Measurements from ENCODE around the gene IL17RB.

Gene IL17RB, protein sequence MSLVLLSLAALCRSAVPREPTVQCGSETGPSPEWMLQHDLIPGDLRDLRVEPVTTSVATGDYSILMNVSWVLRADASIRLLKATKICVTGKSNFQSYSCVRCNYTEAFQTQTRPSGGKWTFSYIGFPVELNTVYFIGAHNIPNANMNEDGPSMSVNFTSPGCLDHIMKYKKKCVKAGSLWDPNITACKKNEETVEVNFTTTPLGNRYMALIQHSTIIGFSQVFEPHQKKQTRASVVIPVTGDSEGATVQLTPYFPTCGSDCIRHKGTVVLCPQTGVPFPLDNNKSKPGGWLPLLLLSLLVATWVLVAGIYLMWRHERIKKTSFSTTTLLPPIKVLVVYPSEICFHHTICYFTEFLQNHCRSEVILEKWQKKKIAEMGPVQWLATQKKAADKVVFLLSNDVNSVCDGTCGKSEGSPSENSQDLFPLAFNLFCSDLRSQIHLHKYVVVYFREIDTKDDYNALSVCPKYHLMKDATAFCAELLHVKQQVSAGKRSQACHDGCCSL

DNA sequence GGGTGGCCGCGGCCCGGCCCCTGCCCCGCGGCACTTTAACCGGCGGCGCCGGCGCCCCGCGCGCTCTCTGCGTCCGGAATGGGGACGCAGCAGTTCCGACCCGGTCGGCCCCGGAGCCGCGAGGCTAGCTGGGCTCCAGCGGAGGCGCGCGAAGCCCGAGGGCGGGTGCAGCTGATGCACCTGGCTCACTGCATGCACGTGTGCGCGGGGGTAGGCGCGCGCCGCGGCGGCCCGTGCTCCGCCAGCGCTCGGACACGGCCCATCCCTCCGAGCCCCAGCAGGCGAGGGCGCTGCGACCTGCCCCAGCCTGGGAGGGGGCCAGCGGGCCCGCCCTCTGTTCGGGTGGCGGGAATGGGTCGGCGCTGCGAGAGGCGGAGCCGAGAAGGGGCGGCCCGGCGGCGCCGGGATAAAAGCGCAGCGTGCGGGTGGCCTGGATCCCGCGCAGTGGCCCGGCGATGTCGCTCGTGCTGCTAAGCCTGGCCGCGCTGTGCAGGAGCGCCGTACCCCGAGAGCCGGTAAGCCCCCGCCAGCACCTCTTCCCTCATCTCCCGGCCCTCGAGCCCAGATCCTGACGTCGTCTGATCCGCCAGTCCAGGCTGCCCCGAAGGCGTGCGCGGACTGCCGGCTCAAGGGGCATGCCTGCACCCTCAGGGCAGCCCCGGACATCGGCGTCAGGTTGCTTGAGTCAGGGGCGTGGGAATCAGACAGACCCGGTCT is at the start of gene IL17RB, which contains the start of gene CHDH:
Gene IL17RB, plus strand, starts transcription at position 435 of the 717 bp plus-strand sequence. Its CDS starts 21 bp downstream, at position 456.
Gene CHDH, minus strand, starts transcription at position 286 of the 717 bp plus-strand sequence. CDS start 22,411 bp downstream, outside the sequence.
- TF ChIP-seq EZH2phosphoT487 (IDR thresholded peaks at IDR 0.05; ENCODE audit: borderline replicate concordance) = no peak
- Histone ChIP-seq H3K9me2 (replicated peaks; ENCODE audit: low read depth, low read length) (no peaks in the 10 kb centered on the region), H2AFZ (ENCODE audit: low read length) (no peak within 1 kb of the TSS), H3F3A (ENCODE audit: low read depth) (no peaks in the 10 kb centered on the region), H3K9ac (ENCODE audit: low read depth, low read length, poor library complexity, severe bottlenecking) (no peak within 1 kb of the TSS), H3K27me3 (ENCODE audit: insufficient read depth, low read length, poor library complexity, severe bottlenecking) (no peaks in the 10 kb centered on the region), H3K4me2 (ENCODE audit: low read depth, low read length, poor library complexity, severe bottlenecking) (no peak within 1 kb of the TSS), H3K4me1 (ENCODE audit: insufficient read depth, low read length, poor library complexity, severe bottlenecking) (no peaks in the 10 kb centered on the region), H3K36me3 (ENCODE audit: insufficient read depth, low read length) (no peaks in the 10 kb centered on the region), H4K20me1 (ENCODE audit: insufficient read depth, low read length, poor library complexity, severe bottlenecking) (no peaks in the 10 kb centered on the region), H3K79me2 (ENCODE audit: insufficient read depth, low read length) (no peaks in the 10 kb centered on the region), H3K4me3 (ENCODE audit: low read length, poor library complexity, severe bottlenecking) (no peak within 1 kb of the TSS), H3K9me3 (ENCODE audit: insufficient read depth, low read depth, low read length) (no peaks in the 10 kb centered on the region)

DNA sequence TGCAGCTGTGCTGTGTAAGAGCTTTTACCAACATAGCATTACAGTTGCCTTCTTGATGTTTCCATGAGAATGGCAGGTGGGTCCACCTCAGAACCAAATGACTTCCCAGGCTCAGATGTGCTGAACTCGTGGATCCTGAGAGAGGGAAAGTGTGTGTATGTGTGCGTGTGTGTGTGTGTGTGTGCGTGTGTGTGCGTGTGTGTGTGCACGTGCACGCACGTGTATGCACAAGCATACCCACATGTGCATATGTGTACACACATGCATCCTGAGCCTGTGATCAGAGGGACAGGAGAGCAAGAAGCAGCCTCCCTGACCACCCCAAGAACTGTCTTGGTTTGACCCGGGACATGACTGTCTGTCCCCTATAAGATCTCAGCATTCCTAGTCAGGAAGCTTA is 48.2 kb upstream of the IL17RB start:
- H4K20me1 ChIP-seq (ENCODE audit: insufficient read depth, low read length, poor library complexity, severe bottlenecking) = no peaks in the 10 kb centered on the region
- no peak overlapping the region for H3K4me2 ChIP-seq (ENCODE audit: low read depth, low read length, poor library complexity, severe bottlenecking)
- no peaks in the 10 kb centered on the region for H3K4me1 ChIP-seq (ENCODE audit: insufficient read depth, low read length, poor library complexity, severe bottlenecking)

DNA sequence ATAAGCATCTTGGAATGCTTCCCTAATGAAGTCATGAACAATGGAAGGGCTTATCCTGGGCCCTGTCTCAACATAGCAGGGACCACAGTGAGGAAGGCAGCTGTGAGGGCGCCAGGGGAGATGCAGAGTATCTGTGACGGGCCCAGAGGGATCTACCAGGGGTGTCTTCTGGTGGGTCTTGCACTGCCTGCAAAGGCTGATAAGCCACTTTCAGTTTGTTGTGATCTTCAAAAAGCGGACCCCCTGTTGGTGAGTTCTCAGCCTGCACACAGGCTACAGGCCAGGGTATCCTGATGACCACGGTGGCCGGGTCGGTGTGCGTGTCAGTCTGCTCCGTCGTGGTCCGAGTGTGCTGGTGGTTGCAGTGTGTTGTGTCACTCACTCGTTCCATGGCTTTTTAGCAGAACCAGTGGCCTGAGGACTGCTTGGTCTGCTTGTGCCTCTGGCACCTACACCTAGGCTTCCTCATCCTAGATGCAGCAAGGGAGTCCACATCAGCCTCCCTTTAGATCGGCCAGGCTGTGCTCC is 47.0 kb upstream of the IL17RB start:
- TF ChIP-seq, protein P1, sequence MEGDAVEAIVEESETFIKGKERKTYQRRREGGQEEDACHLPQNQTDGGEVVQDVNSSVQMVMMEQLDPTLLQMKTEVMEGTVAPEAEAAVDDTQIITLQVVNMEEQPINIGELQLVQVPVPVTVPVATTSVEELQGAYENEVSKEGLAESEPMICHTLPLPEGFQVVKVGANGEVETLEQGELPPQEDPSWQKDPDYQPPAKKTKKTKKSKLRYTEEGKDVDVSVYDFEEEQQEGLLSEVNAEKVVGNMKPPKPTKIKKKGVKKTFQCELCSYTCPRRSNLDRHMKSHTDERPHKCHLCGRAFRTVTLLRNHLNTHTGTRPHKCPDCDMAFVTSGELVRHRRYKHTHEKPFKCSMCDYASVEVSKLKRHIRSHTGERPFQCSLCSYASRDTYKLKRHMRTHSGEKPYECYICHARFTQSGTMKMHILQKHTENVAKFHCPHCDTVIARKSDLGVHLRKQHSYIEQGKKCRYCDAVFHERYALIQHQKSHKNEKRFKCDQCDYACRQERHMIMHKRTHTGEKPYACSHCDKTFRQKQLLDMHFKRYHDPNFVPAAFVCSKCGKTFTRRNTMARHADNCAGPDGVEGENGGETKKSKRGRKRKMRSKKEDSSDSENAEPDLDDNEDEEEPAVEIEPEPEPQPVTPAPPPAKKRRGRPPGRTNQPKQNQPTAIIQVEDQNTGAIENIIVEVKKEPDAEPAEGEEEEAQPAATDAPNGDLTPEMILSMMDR (conservative IDR thresholded peaks at IDR 0.05; ENCODE audit: low read length) = no peak
- no peak for TF ChIP-seq EZH2phosphoT487 (IDR thresholded peaks at IDR 0.05; ENCODE audit: borderline replicate concordance)
- Histone ChIP-seq H4K20me1 (ENCODE audit: insufficient read depth, low read length, poor library complexity, severe bottlenecking) (no peaks in the 10 kb centered on the region), H3K79me2 (ENCODE audit: insufficient read depth, low read length) (no peaks in the 10 kb centered on the region), H3K4me3 (ENCODE audit: low read length, poor library complexity, severe bottlenecking) (no peak overlapping the region), H3K9me3 (ENCODE audit: insufficient read depth, low read depth, low read length) (no peaks in the 10 kb centered on the region), H3K4me1 (ENCODE audit: insufficient read depth, low read length, poor library complexity, severe bottlenecking) (no peaks in the 10 kb centered on the region), H3K4me2 (ENCODE audit: low read depth, low read length, poor library complexity, severe bottlenecking) (no peak overlapping the region), H3F3A (ENCODE audit: low read depth) (no peaks in the 10 kb centered on the region), H3K36me3 (ENCODE audit: insufficient read depth, low read length) (no peaks in the 10 kb centered on the region), H3K27me3 (ENCODE audit: insufficient read depth, low read length, poor library complexity, severe bottlenecking) (no peaks in the 10 kb centered on the region), H3K9me2 (replicated peaks; ENCODE audit: low read depth, low read length) (no peaks in the 10 kb centered on the region), H2AFZ (ENCODE audit: low read length) (no peak overlapping the region), H3K9ac (ENCODE audit: low read depth, low read length, poor library complexity, severe bottlenecking) (no peak overlapping the region)

More for the DNA sequence above, 48.2 kb upstream of the IL17RB start:
- Histone ChIP-seq H3K4me3 (ENCODE audit: low read length, poor library complexity, severe bottlenecking) (no peak overlapping the region), H3K9me3 (ENCODE audit: insufficient read depth, low read depth, low read length) (no peaks in the 10 kb centered on the region), H3K36me3 (ENCODE audit: insufficient read depth, low read length) (no peaks in the 10 kb centered on the region), H3K27me3 (ENCODE audit: insufficient read depth, low read length, poor library complexity, severe bottlenecking) (no peaks in the 10 kb centered on the region), H2AFZ (ENCODE audit: low read length) (no peak overlapping the region), H3K79me2 (ENCODE audit: insufficient read depth, low read length) (no peaks in the 10 kb centered on the region), H3F3A (ENCODE audit: low read depth) (no peaks in the 10 kb centered on the region), H3K9ac (ENCODE audit: low read depth, low read length, poor library complexity, severe bottlenecking) (no peak overlapping the region), H3K9me2 (replicated peaks; ENCODE audit: low read depth, low read length) (no peaks in the 10 kb centered on the region)
- TF ChIP-seq, protein P1 (conservative IDR thresholded peaks at IDR 0.05; ENCODE audit: low read length) = no peak
- TF ChIP-seq EZH2phosphoT487 (IDR thresholded peaks at IDR 0.05; ENCODE audit: borderline replicate concordance) = no peak
